ENCODE data around the gene RPS19. TPM values are rescaled to one million over a fixed set of nuclear protein-coding genes. Genes with fewer than 3 reads are reported as not detected.

Gene RPS19
- total RNA-seq, 1 donor from 2014 or later = 1,736 TPM

GRCh38 chr19:41887711-41888382 lies 27.8 kb downstream of the RPS19 start:
- DNase-seq (peak; percentile 91), ATAC-seq (peak; percentile 80 to 83)
- H3K4me3 ChIP-seq = peak overlapping the region; percentile 39
- TF ChIP-seq CTCF (IDR thresholded peaks at IDR 0.05) = peak; percentile 23
- peaks cover 55% of the 10 kb centered on the region for H3K36me3 ChIP-seq
- H3K4me1 ChIP-seq = peaks cover 55% of the 10 kb centered on the region
- peak overlapping the region; percentile 71 for H3K27ac ChIP-seq
- H3K27me3 ChIP-seq (ENCODE audit: low read depth) = no peaks in the 10 kb centered on the region
- intact Hi-C loops (cut with DNase I) = loop anchor here (10.0 kb wide), 1 partner anchor 47 kb away; no protein-coding TSS in a partner anchor
- no peaks in the 10 kb centered on the region for H3K9me3 ChIP-seq

- Histone ChIP-seq H3K36me3 (peaks cover 58% of the 10 kb centered on the region), H3K9me3 (no peaks in the 10 kb centered on the region), H3K27ac (peak overlapping the region; percentile 71), H3K27me3 (ENCODE audit: low read depth) (no peaks in the 10 kb centered on the region), H3K4me3 (no peak overlapping the region), H3K4me1 (peaks cover 55% of the 10 kb centered on the region)
- TF ChIP-seq CTCF (IDR thresholded peaks at IDR 0.05) = no peak
- intact Hi-C loops (cut with DNase I) = loop anchor here (10.0 kb wide), 1 partner anchor 46 kb away; no protein-coding TSS in a partner anchor
- ATAC-seq (no peak), DNase-seq (peak; percentile 55)
Measured at GRCh38 chr19:41888926-41889325, 28.9 kb downstream of the RPS19 start.

GRCh38 chr19:41889896-41890295 lies 29.8 kb downstream of the RPS19 start:
- intact Hi-C loops (cut with DNase I) = loop anchor here (10.0 kb wide), 1 partner anchor 45 kb away; no protein-coding TSS in a partner anchor
- H3K4me3 ChIP-seq = no peak overlapping the region
- H3K4me1 ChIP-seq = peaks cover 51% of the 10 kb centered on the region
- TF ChIP-seq CTCF (IDR thresholded peaks at IDR 0.05) = no peak
- H3K27me3 ChIP-seq (ENCODE audit: low read depth) = no peaks in the 10 kb centered on the region
- no peaks in the 10 kb centered on the region for H3K9me3 ChIP-seq
- DNase-seq = no peak
- H3K27ac ChIP-seq = no peak overlapping the region
- no peak for ATAC-seq
- H3K36me3 ChIP-seq = peaks cover 67% of the 10 kb centered on the region

- no peak overlapping the region for H3K27ac ChIP-seq
- intact Hi-C loops (cut with DNase I) = no loop called here
- no peak for ATAC-seq
- H3K4me1 ChIP-seq = peaks cover 40% of the 10 kb centered on the region
- H3K36me3 ChIP-seq = peaks cover 71% of the 10 kb centered on the region
- no peak for DNase-seq
- no peak overlapping the region for H3K4me3 ChIP-seq
- no peak for TF ChIP-seq CTCF (IDR thresholded peaks at IDR 0.05)
- no peaks in the 10 kb centered on the region for H3K27me3 ChIP-seq (ENCODE audit: low read depth)
- H3K9me3 ChIP-seq = no peaks in the 10 kb centered on the region
Measured at GRCh38 chr19:41890936-41891335, 30.9 kb downstream of the RPS19 start.

GRCh38 chr19:41892173-41892902 lies 32.3 kb downstream of the RPS19 start:
- no peaks in the 10 kb centered on the region for H3K27me3 ChIP-seq (ENCODE audit: low read depth)
- TF ChIP-seq CTCF (IDR thresholded peaks at IDR 0.05) = no peak
- no peaks in the 10 kb centered on the region for H3K9me3 ChIP-seq
- no peak overlapping the region for H3K27ac ChIP-seq
- DNase-seq = no peak
- ATAC-seq = no peak
- no peak overlapping the region for H3K4me3 ChIP-seq
- H3K36me3 ChIP-seq = peaks cover 77% of the 10 kb centered on the region
- H3K4me1 ChIP-seq = peaks cover 26% of the 10 kb centered on the region
- intact Hi-C loops (cut with DNase I) = no loop called here
